Measurements from ENCODE around the gene DNAI4. TPM values are rescaled to one million over a fixed set of nuclear protein-coding genes. Genes with fewer than 3 reads are reported as not detected.
"Not testable (repeated sequence)": the region's sequence is repeated elsewhere in the genome, so short reads cannot be mapped to it uniquely, and the experiment has no call there.

Gene DNAI4
- total and polyA plus RNA-seq, 2 experiments from 2014 or later = 2.9 to 5.9 TPM

DNA sequence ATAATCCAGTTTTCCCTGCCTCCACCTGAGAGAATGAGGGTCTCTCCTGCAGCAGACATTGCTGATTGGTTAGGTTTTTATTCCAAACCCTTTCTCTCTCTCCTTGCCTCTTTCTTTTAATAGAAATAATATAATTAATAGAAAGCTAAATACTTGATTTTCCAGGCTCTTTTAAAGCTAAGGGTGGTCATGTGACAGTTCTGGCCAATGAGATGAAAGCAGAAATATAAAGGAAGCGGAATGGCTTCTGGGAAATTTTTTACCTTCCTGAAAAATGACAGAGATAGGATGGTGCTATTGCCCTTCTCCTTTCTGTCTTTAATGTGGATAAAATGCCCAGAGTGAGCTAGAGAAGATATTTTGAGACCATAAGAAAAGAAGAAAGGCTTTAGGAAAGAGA is 35.6 kb downstream of the DNAI4 start:
- H3K27ac ChIP-seq = no peak overlapping the region
- H3K4me3 ChIP-seq = no peak overlapping the region
- H2AFZ ChIP-seq = no peak overlapping the region
- H3K9me3 ChIP-seq (ENCODE audit: low read depth) = no peaks in the 10 kb centered on the region
- no peaks in the 10 kb centered on the region for H3K9me2 ChIP-seq (replicated peaks; ENCODE audit: insufficient read depth)
- no peak for TF ChIP-seq EZH2 (IDR thresholded peaks at IDR 0.05; ENCODE audit: borderline replicate concordance)
- TF ChIP-seq, protein P1, sequence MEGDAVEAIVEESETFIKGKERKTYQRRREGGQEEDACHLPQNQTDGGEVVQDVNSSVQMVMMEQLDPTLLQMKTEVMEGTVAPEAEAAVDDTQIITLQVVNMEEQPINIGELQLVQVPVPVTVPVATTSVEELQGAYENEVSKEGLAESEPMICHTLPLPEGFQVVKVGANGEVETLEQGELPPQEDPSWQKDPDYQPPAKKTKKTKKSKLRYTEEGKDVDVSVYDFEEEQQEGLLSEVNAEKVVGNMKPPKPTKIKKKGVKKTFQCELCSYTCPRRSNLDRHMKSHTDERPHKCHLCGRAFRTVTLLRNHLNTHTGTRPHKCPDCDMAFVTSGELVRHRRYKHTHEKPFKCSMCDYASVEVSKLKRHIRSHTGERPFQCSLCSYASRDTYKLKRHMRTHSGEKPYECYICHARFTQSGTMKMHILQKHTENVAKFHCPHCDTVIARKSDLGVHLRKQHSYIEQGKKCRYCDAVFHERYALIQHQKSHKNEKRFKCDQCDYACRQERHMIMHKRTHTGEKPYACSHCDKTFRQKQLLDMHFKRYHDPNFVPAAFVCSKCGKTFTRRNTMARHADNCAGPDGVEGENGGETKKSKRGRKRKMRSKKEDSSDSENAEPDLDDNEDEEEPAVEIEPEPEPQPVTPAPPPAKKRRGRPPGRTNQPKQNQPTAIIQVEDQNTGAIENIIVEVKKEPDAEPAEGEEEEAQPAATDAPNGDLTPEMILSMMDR (IDR thresholded peaks at IDR 0.05; ENCODE audit: poor library complexity) = no peak
- no peak for TF ChIP-seq EZH2phosphoT487 (IDR thresholded peaks at IDR 0.05; ENCODE audit: low read depth, severe bottlenecking, unreplicated experiment)
- no peaks in the 10 kb centered on the region for H4K20me1 ChIP-seq (ENCODE audit: insufficient read depth, poor library complexity, severe bottlenecking)
- H3K27me3 ChIP-seq = no peaks in the 10 kb centered on the region
- H3K79me2 ChIP-seq = no peaks in the 10 kb centered on the region
- H3K36me3 ChIP-seq (replicated peaks; ENCODE audit: insufficient read depth, low read depth) = no peaks in the 10 kb centered on the region
- no peaks in the 10 kb centered on the region for H3K4me1 ChIP-seq (ENCODE audit: insufficient read depth)
- DNase-seq (ENCODE audit: low spot score) = no peak
- 97% methylated on average over 1 of the region's 1 CpG for WGBS (ENCODE audit: low lambda C conversion rate, missing lambda C conversion rate)
- no peak overlapping the region for H3K4me2 ChIP-seq

DNA sequence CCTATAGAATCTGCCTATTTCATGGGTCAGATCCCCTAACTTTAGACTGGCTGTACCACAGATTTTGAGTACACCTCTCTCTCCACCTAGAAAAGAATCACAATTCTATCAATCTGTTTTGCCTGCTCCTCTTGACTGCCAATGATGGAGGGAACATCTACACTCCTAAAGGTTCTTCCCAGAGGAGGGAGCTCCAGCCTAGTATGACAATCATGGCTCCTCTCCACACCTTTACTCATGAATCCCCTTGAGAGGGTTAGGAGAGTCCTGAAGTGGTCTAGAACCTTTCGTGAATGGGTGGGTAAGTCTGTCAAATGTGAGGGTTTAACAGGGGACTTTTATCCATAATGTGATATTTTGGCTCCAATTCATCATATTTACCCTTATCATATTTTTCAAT is 48.0 kb downstream of the DNAI4 start:
- WGBS (ENCODE audit: low lambda C conversion rate, missing lambda C conversion rate) = 89% methylated on average over 1 of the region's 1 CpG

DNA sequence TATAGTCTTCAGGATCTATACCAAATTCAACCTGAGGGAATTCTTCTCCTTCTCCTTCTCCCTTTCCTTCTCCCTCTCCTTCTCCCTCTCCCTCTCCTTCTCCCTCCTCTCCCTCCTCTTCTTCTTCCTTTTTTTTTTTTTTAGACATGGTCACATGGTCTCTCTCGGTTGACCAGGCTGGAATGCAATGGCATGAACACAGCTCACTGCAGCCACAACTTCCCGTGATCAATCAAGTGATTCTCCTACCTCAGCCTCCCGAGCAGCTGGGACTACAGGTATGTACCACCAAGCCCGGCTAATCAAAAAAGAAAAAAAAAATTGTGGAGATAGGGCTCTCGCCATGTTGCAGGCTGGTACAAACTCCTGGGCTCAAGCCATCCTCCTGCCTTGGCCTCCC is 51.5 kb downstream of the DNAI4 start:
- Histone ChIP-seq H3K4me1 (ENCODE audit: insufficient read depth) (no peaks in the 10 kb centered on the region), H3K9me2 (replicated peaks; ENCODE audit: insufficient read depth) (no peaks in the 10 kb centered on the region), H3K4me3 (no peak overlapping the region), H3K27me3 (no peaks in the 10 kb centered on the region), H3K27ac (no peak overlapping the region), H3K79me2 (no peaks in the 10 kb centered on the region), H2AFZ (no peak overlapping the region), H3K9me3 (ENCODE audit: low read depth) (no peaks in the 10 kb centered on the region), H3K36me3 (replicated peaks; ENCODE audit: insufficient read depth, low read depth) (no peaks in the 10 kb centered on the region), H3K4me2 (no peak overlapping the region), H4K20me1 (ENCODE audit: insufficient read depth, poor library complexity, severe bottlenecking) (no peaks in the 10 kb centered on the region)
- WGBS (ENCODE audit: low lambda C conversion rate, missing lambda C conversion rate) = 95% methylated on average over 5 of the region's 5 CpGs
- no peak for DNase-seq (ENCODE audit: low spot score)
- no peak for TF ChIP-seq EZH2 (IDR thresholded peaks at IDR 0.05; ENCODE audit: borderline replicate concordance)
- TF ChIP-seq, protein P1 (IDR thresholded peaks at IDR 0.05; ENCODE audit: poor library complexity) = no peak
- TF ChIP-seq EZH2phosphoT487 (IDR thresholded peaks at IDR 0.05; ENCODE audit: low read depth, severe bottlenecking, unreplicated experiment) = no peak

More for the DNA sequence above, 48.0 kb downstream of the DNAI4 start:
- H3K27ac ChIP-seq = no peak overlapping the region
- H3K36me3 ChIP-seq (replicated peaks; ENCODE audit: insufficient read depth, low read depth) = no peaks in the 10 kb centered on the region
- no peak overlapping the region for H3K4me3 ChIP-seq
- no peaks in the 10 kb centered on the region for H3K9me2 ChIP-seq (replicated peaks; ENCODE audit: insufficient read depth)
- H2AFZ ChIP-seq = no peak overlapping the region
- TF ChIP-seq EZH2 (IDR thresholded peaks at IDR 0.05; ENCODE audit: borderline replicate concordance) (no peak), EZH2phosphoT487 (IDR thresholded peaks at IDR 0.05; ENCODE audit: low read depth, severe bottlenecking, unreplicated experiment) (no peak)
- TF ChIP-seq, protein P1 (IDR thresholded peaks at IDR 0.05; ENCODE audit: poor library complexity) = no peak
- no peaks in the 10 kb centered on the region for H4K20me1 ChIP-seq (ENCODE audit: insufficient read depth, poor library complexity, severe bottlenecking)
- no peak overlapping the region for H3K4me2 ChIP-seq
- no peak for DNase-seq (ENCODE audit: low spot score)
- H3K79me2 ChIP-seq = no peaks in the 10 kb centered on the region
- no peaks in the 10 kb centered on the region for H3K27me3 ChIP-seq
- no peaks in the 10 kb centered on the region for H3K4me1 ChIP-seq (ENCODE audit: insufficient read depth)
- H3K9me3 ChIP-seq (ENCODE audit: low read depth) = no peaks in the 10 kb centered on the region

DNA sequence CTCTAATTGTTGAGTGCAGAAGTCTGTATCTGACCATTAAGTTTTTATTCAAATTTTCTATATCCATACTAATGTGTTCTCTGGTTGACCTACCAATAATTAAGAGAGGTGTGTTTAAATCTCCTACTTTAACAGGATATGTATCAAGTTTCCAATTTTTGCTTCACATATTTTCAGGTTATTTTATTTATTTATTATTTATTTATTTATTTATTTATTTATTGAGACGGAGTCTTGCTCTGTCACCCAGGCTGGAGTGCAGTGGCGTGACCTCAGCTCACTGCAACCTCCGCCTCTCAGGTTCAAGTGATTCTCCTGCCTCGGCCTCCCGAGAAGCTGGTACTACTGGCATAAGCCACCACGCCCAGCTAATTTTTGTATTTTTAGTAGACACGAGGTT is 52.6 kb downstream of the DNAI4 start:
- DNase-seq (ENCODE audit: low spot score); H2AFZ ChIP-seq; H3K4me2 ChIP-seq; H4K20me1 ChIP-seq (ENCODE audit: insufficient read depth, poor library complexity, severe bottlenecking); H3K27ac ChIP-seq; H3K79me2 ChIP-seq; H3K4me3 ChIP-seq; H3K9me3 ChIP-seq (ENCODE audit: low read depth); H3K36me3 ChIP-seq (replicated peaks; ENCODE audit: insufficient read depth, low read depth); H3K4me1 ChIP-seq (ENCODE audit: insufficient read depth); H3K27me3 ChIP-seq; H3K9me2 ChIP-seq (replicated peaks; ENCODE audit: insufficient read depth): not testable (repeated sequence)
- 94% methylated on average over 7 of the region's 7 CpGs for WGBS (ENCODE audit: low lambda C conversion rate, missing lambda C conversion rate)
